Measurements from ENCODE around the gene NDUFV1. TPM values are rescaled to one million over a fixed set of nuclear protein-coding genes. Genes with fewer than 3 reads are reported as not detected.

Gene NDUFV1
- total RNA-seq, 1 experiment from 2014 or later = 242 TPM

DNA sequence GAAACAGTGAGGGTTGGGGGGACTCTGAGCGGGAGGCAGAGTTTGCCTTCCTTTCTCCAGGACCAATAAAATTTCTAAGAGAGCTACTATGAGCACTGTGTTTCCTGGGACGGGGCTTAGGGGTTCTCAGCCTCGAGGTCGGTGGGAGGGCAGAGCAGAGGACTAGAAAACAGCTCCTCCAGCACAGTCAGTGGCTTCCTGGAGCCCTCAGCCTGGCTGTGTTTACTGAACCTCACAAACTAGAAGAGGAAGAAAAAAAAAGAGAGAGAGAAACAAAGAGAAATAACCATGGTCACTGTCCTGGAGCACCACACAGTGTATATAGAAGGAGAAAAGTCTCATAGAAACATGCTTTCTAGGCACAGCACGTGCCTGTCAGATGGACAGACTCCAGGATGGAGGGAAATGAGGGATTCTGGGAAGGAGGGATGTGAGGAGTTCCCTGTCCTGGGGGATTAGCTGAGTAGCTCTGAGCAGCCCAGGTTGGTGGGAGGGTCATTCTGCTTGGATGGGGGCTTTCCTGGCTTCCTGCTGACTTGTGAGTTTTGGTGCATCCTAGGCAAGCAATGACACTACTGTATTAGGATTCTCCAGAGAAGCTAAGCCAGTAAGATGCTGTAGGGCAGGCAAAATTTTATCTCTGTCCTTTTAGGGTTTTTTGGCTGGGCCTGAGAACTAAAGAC is 20.0 kb upstream of the NDUFV1 start:
- no peaks in the 10 kb centered on the region for H3K9me2 ChIP-seq (ENCODE audit: insufficient read depth)
- RAD21 ChIA-PET (ENCODE audit: low non-redundant PET in 1 of 2, low total read pairs in 2 of 2, uncharacterized antibody in 2 of 2, unreplicated experiment in 2 of 2) = no interaction called here
- H2AFZ ChIP-seq (ENCODE audit: low read depth, low read length, poor library complexity, severe bottlenecking) = no peak overlapping the region
- CTCF ChIA-PET = no interaction called here
- peaks cover 17 to 26% of the 10 kb centered on the region in 2 experiments for H3K4me1 ChIP-seq (ENCODE audit: control insufficient read depth in 1 of 2, insufficient read depth in 2 of 2, low read length in 2 of 2)
- H3K4me2 ChIP-seq (ENCODE audit: low read length) = no peak overlapping the region
- ATAC-seq = no peak
- H3K27me3 ChIP-seq (ENCODE audit: insufficient read depth, low read length) = no peaks in the 10 kb centered on the region
- peak; percentile 33; the same call in 1 of the 2 replicates for TF ChIP-seq POLR2AphosphoS5 (IDR thresholded peaks at IDR 0.05; ENCODE audit: low read depth, low read length)
- no peak for TF ChIP-seq EZH2phosphoT487 (IDR thresholded peaks at IDR 0.05; ENCODE audit: borderline replicate concordance)
- TF ChIP-seq EGR1 (IDR thresholded peaks at IDR 0.05; ENCODE audit: low read depth) = no peak
- no peak overlapping the region for H3K27ac ChIP-seq (ENCODE audit: low read depth, low read length)
- no peak overlapping the region for H3K9ac ChIP-seq (ENCODE audit: low read length)
- intact Hi-C loops (cut with micrococcal nuclease) = no loop called here
- peaks cover 2% of the 10 kb centered on the region; the same call in 1 of the 2 replicates for H4K20me1 ChIP-seq (ENCODE audit: insufficient read depth)
- no peaks in the 10 kb centered on the region for H3K9me3 ChIP-seq (ENCODE audit: control insufficient read depth in 1 of 2, insufficient read depth in 1 of 2, low read depth in 1 of 2, low read length in 2 of 2)
- no peak for DNase-seq (ENCODE audit: low read depth, low spot score)
- no TSS peak for BruUV-seq (replicated peaks)
- no peak overlapping the region for H3K4me3 ChIP-seq (replicated peaks in 1 of 2; ENCODE audit: low read depth in 1 of 2, low read length in 2 of 2)
- POLR2A ChIA-PET = no interaction called here
- peaks cover 7 to 19% of the 10 kb centered on the region in 2 experiments; a peak in 3 of 4 replicates for H3K36me3 ChIP-seq (ENCODE audit: control insufficient read depth in 1 of 2, insufficient read depth in 2 of 2, low read length in 2 of 2)
- H3K79me2 ChIP-seq (ENCODE audit: insufficient read depth, low read length) = peaks cover 33% of the 10 kb centered on the region

- no peaks in the 10 kb centered on the region for H3K9me2 ChIP-seq (ENCODE audit: insufficient read depth)
- peaks cover 27% of the 10 kb centered on the region for H3K79me2 ChIP-seq (ENCODE audit: insufficient read depth, low read length)
- no TSS peak for BruUV-seq (replicated peaks)
- ChIA-PET RAD21 (ENCODE audit: low non-redundant PET in 1 of 2, low total read pairs in 2 of 2, uncharacterized antibody in 2 of 2, unreplicated experiment in 2 of 2) (no interaction called here), POLR2A (no interaction called here), CTCF (no interaction called here)
- H2AFZ ChIP-seq (ENCODE audit: low read depth, low read length, poor library complexity, severe bottlenecking) = no peak overlapping the region
- H3K27ac ChIP-seq (ENCODE audit: low read depth, low read length) = no peak overlapping the region
- no peak overlapping the region for H3K4me3 ChIP-seq (replicated peaks in 1 of 2; ENCODE audit: low read depth in 1 of 2, low read length in 2 of 2)
- H3K27me3 ChIP-seq (ENCODE audit: insufficient read depth, low read length) = no peaks in the 10 kb centered on the region
- ATAC-seq (no peak), DNase-seq (ENCODE audit: low read depth, low spot score) (no peak)
- H3K4me2 ChIP-seq (ENCODE audit: low read length) = no peak overlapping the region
- peaks cover 7 to 19% of the 10 kb centered on the region in 2 experiments; a peak in 3 of 4 replicates for H3K36me3 ChIP-seq (ENCODE audit: control insufficient read depth in 1 of 2, insufficient read depth in 2 of 2, low read length in 2 of 2)
- H3K9me3 ChIP-seq (ENCODE audit: control insufficient read depth in 1 of 2, insufficient read depth in 1 of 2, low read depth in 1 of 2, low read length in 2 of 2) = no peaks in the 10 kb centered on the region
- H4K20me1 ChIP-seq (ENCODE audit: insufficient read depth) = peaks cover 2% of the 10 kb centered on the region; the same call in 1 of the 2 replicates
- intact Hi-C loops (cut with micrococcal nuclease) = no loop called here
- no peak overlapping the region for H3K9ac ChIP-seq (ENCODE audit: low read length)
- peaks cover 6 to 12% of the 10 kb centered on the region in 2 experiments; a peak in 3 of 4 replicates for H3K4me1 ChIP-seq (ENCODE audit: control insufficient read depth in 1 of 2, insufficient read depth in 2 of 2, low read length in 2 of 2)
- TF ChIP-seq FOSL1 (IDR thresholded peaks at IDR 0.05; ENCODE audit: low read depth) (no peak), SP1 (IDR thresholded peaks at IDR 0.05; ENCODE audit: low read depth) (no peak), EZH2 (IDR thresholded peaks at IDR 0.05) (no peak), EGR1 (IDR thresholded peaks at IDR 0.05; ENCODE audit: low read depth) (no peak), POLR2A (IDR thresholded peaks at IDR 0.05; ENCODE audit: borderline replicate concordance, extremely low read depth, insufficient read depth, insufficient read length) (no peak), TCF7L2 (IDR thresholded peaks at IDR 0.05; ENCODE audit: borderline replicate concordance, extremely low read depth, insufficient read depth, insufficient read length) (no peak), SIN3A (IDR thresholded peaks at IDR 0.05; ENCODE audit: low read depth) (no peak), CEBPB (IDR thresholded peaks at IDR 0.05; ENCODE audit: low read depth) (no peak), RAD21 (IDR thresholded peaks at IDR 0.05; ENCODE audit: low read depth) (no peak), CTCF (IDR thresholded peaks at IDR 0.05 in 2 of 3, conservative IDR thresholded peaks at IDR 0.05 in 1 of 3; ENCODE audit: borderline replicate concordance in 1 of 3, insufficient read depth in 1 of 3, low read depth in 2 of 3, low read length in 2 of 3) (no peak), ATF3 (IDR thresholded peaks at IDR 0.05) (no peak), ELF1 (IDR thresholded peaks at IDR 0.05; ENCODE audit: borderline replicate concordance, low read depth) (no peak), SRF (IDR thresholded peaks at IDR 0.05; ENCODE audit: low read depth) (no peak)
- TF ChIP-seq, protein P1, sequence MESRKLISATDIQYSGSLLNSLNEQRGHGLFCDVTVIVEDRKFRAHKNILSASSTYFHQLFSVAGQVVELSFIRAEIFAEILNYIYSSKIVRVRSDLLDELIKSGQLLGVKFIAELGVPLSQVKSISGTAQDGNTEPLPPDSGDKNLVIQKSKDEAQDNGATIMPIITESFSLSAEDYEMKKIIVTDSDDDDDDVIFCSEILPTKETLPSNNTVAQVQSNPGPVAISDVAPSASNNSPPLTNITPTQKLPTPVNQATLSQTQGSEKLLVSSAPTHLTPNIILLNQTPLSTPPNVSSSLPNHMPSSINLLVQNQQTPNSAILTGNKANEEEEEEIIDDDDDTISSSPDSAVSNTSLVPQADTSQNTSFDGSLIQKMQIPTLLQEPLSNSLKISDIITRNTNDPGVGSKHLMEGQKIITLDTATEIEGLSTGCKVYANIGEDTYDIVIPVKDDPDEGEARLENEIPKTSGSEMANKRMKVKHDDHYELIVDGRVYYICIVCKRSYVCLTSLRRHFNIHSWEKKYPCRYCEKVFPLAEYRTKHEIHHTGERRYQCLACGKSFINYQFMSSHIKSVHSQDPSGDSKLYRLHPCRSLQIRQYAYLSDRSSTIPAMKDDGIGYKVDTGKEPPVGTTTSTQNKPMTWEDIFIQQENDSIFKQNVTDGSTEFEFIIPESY (IDR thresholded peaks at IDR 0.05; ENCODE audit: extremely low read depth, insufficient replicate concordance, low read length) = no peak
- TF ChIP-seq, protein P2, sequence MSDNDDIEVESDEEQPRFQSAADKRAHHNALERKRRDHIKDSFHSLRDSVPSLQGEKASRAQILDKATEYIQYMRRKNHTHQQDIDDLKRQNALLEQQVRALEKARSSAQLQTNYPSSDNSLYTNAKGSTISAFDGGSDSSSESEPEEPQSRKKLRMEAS (IDR thresholded peaks at IDR 0.05) = no peak
Measured at GRCh38 chr11:67588136-67588503, 18.6 kb upstream of the NDUFV1 start.

Data from HCT116 (cell line).